Keratinocyte (primary cell): ENCODE results near the gene MAMDC2. TPM values are rescaled to one million over a fixed set of nuclear protein-coding genes. Genes with fewer than 3 reads are reported as not detected.
A peak's percentile ranks its signal among the peaks of the same experiment; 100 is the strongest.

ENCODE experiments used
- DNase-seq: peaks from one replicate; pipeline ENCODE4 v3.0.0-alpha.2; 2011; ENCODE audit warnings: low read depth, missing footprints, low spot score
- FAIRE-seq: peaks from 2 replicates; lab custom pipeline; 2011; peaks lifted over from hg19 to GRCh38; lab: Jason Lieb, UNC
- H2AFZ ChIP-seq: 2 replicates; pipeline ENCODE4 v1.6.0; 2012; ENCODE audit warnings: low read length, control low read depth, inconsistent platforms; ENCODE audit not compliant: control insufficient read depth
- H3K27ac ChIP-seq: 2 replicates; pipeline ENCODE4 v1.5.1; 2011; ENCODE audit warnings: low read length; ENCODE audit not compliant: control insufficient read depth, insufficient read depth
- H3K27me3 ChIP-seq: 3 replicates; pipeline ENCODE4 v1.6.0; 2011; ENCODE audit warnings: low read length; ENCODE audit not compliant: control insufficient read depth, insufficient read depth; ENCODE audit errors: extremely low read depth
- H3K36me3 ChIP-seq, 2 experiments: 2 replicates in 1 of 2; 3 replicates in 1 of 2; pipeline ENCODE4 v1.5.1; 2011; ENCODE audit warnings: low read length in 2 of 2, mild to moderate bottlenecking in 1 of 2; ENCODE audit not compliant: control insufficient read depth in 2 of 2, insufficient read depth in 2 of 2; ENCODE audit errors: extremely low read depth in 1 of 2
- H3K4me1 ChIP-seq: 3 replicates; pipeline ENCODE4 v1.5.1; 2011; ENCODE audit warnings: low read length; ENCODE audit not compliant: control insufficient read depth, insufficient read depth; ENCODE audit errors: extremely low read depth
- H3K4me2 ChIP-seq: 3 replicates; pipeline ENCODE4 v1.6.0; 2011; ENCODE audit warnings: low read depth, low read length; ENCODE audit not compliant: control insufficient read depth, insufficient read depth; ENCODE audit errors: extremely low read depth
- H3K4me3 ChIP-seq, 3 experiments: fragments of 200-600 bp in 1 of 3; sonication (generic) in 1 of 3; 2 replicates in 2 of 3; 3 replicates in 1 of 3; pipeline ENCODE4 v1.5.1; 2011 to 2016; ENCODE audit warnings: low read length in 3 of 3, mild to moderate bottlenecking in 3 of 3, control low read depth in 2 of 3, inconsistent platforms in 1 of 3, low read depth in 1 of 3, mixed read lengths in 1 of 3, mixed run types in 1 of 3, moderate library complexity in 1 of 3; ENCODE audit not compliant: control insufficient read depth in 2 of 3, insufficient read depth in 2 of 3; ENCODE audit errors: extremely low read depth in 1 of 3
- H3K79me2 ChIP-seq: 2 replicates; pipeline ENCODE4 v1.6.0; 2012; ENCODE audit warnings: low read length; ENCODE audit not compliant: control insufficient read depth, insufficient read depth
- H3K9ac ChIP-seq: 3 replicates; pipeline ENCODE4 v1.6.0; 2011; ENCODE audit warnings: low read length; ENCODE audit not compliant: control insufficient read depth, insufficient read depth; ENCODE audit errors: extremely low read depth
- H3K9me1 ChIP-seq: 3 replicates; pipeline ENCODE4 v1.6.0; 2011; ENCODE audit warnings: low read length; ENCODE audit not compliant: control insufficient read depth, insufficient read depth; ENCODE audit errors: extremely low read depth
- H3K9me3 ChIP-seq: 2 replicates; pipeline ENCODE4 v1.5.1; 2012; ENCODE audit warnings: low read depth, low read length; ENCODE audit not compliant: control insufficient read depth
- H4K20me1 ChIP-seq: 3 replicates; pipeline ENCODE4 v1.6.0; 2011; ENCODE audit warnings: low read length; ENCODE audit not compliant: control insufficient read depth, insufficient read depth; ENCODE audit errors: extremely low read depth
- CTCF ChIP-seq, 3 experiments: IDR thresholded peaks in 1 of 3; conservative IDR thresholded peaks in 1 of 3; optimal IDR thresholded peaks in 1 of 3; 2 replicates in 2 of 3; 3 replicates in 1 of 3; pipeline versions ENCODE3 to v1.5.1; 2011; ENCODE audit warnings: low read length in 3 of 3, mild to moderate bottlenecking in 3 of 3, moderate library complexity in 2 of 3, control low read depth in 1 of 3, inconsistent platforms in 1 of 3; ENCODE audit not compliant: insufficient read depth in 2 of 3; ENCODE audit errors: extremely low read depth in 1 of 3
- EZH2 ChIP-seq: IDR thresholded peaks from one replicate; pipeline ENCODE4 v1.6.1; 2012; ENCODE audit warnings: inconsistent platforms, mild to moderate bottlenecking, low read length, moderate library complexity
- dilution Hi-C: fragments of 300-500 bp; cut with MboI; formaldehyde crosslinking; loops from one replicate; pipeline ENCODE4 v1.7.0; 2020; ENCODE audit warnings: low sequenced_read_pairs; ENCODE audit not compliant: extremely low pct_ligation_motif_present
- polyA plus RNA-seq, 5 experiments: library from polyadenylated mRNA; depleted of rRNA in 3 of 5; stranded (reverse) in 3 of 5; stranded (forward) in 1 of 5; unstranded in 1 of 5; fragments of >200 nt; gene quantifications; 1 replicate in 1 of 5; 2 replicates in 3 of 5; 3 replicates in 1 of 5; pipeline versions ENCODE4 v1.2.1 to v1.2.3, GENCODE V29; 2011 to 2012; ENCODE audit warnings: missing spikeins in 2 of 5, low read depth in 1 of 5, low replicate concordance in 1 of 5

MAMDC2 gene
- polyA plus RNA-seq, 1 donor (not counting 4 experiments of a cell fraction or from before 2014, with no cell fraction given): 4.2 TPM

DNA sequence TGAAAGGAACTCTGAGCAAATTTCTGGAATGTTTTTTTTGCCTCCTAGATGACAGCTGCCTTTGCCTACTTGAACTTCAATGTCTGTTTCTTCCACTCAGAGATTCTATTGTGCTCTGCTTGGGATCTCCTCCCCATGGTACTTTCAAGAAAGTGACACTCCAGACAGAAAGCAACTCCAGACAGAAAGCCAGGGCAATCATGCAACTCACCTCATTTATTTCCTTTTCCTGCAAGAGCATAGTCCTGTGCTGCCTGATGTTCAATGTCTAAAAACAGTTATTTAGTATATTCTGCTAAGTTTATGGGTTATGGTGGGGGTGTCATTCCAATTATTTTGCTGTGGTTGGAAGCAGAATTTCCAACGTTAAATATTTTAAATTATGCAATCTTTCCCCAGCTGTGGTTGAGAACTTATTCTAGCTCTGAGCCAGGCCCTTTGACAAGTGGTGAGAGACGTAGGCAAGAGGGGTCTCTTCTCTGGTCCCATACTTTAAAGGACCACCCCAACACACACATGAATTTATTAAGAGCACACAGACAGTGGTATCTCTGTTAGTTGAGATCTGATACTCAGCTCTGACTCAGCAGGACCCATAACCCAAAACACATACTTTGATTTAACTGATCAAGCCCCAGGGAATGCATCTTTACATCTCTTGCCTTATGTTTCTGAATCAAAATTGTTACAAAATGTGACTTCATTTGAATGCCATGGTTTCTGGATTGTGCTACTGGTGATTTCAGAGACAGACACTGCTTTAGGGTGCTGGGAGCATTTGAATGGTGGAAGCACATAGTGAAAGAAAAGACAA, 39.5 kb upstream of the MAMDC2 start:
- Histone ChIP-seq H3K9me3 (no peaks in the 10 kb centered on the region), H3K27ac (no peak overlapping the region), H3K4me2 (no peak overlapping the region), H3K4me1 (no peaks in the 10 kb centered on the region), H3K27me3 (no peaks in the 10 kb centered on the region), H3K36me3 (no peaks in the 10 kb centered on the region), H3K79me2 (no peaks in the 10 kb centered on the region), H4K20me1 (no peaks in the 10 kb centered on the region), H3K9me1 (no peaks in the 10 kb centered on the region), H3K9ac (no peak overlapping the region), H2AFZ (no peak overlapping the region), H3K4me3 (no peak overlapping the region)
- dilution Hi-C loops: no loop called here
- TF ChIP-seq EZH2: no peak
- no peak for TF ChIP-seq CTCF (optimal IDR thresholded peaks at IDR 0.05 in 1 of 3, IDR thresholded peaks at IDR 0.05 in 1 of 3, conservative IDR thresholded peaks at IDR 0.05 in 1 of 3; ENCODE audit: extremely low read depth in 1 of 3, insufficient read depth in 2 of 3, low read length in 3 of 3)
- FAIRE-seq (peak; percentile 67), DNase-seq (no peak)

DNA sequence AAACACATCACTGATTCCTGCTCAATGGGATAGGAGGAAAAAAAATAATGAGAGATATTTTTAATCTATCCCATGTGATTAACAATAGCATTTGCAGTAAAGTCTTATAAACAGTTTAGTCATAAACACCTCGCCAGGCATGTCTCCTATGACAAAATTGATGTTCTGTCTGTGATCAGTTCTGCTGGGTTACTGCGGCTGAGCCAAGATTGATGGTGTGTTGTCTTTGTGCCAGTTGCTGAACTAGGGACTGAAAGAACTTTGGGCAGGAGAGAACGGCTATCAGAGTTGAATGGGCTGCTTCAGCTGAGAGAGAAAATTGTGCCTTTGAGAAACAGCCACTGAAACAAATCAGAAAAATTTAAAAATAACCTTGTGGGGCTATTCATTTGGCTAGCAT, 37.3 kb upstream of the MAMDC2 start:
- Histone ChIP-seq H3K4me3 (no peak overlapping the region), H4K20me1 (no peaks in the 10 kb centered on the region), H3K27me3 (no peaks in the 10 kb centered on the region), H2AFZ (peak overlapping the region; percentile 17), H3K9me1 (no peaks in the 10 kb centered on the region), H3K36me3 (no peaks in the 10 kb centered on the region), H3K9me3 (no peaks in the 10 kb centered on the region), H3K9ac (no peak overlapping the region), H3K27ac (no peak overlapping the region), H3K79me2 (no peaks in the 10 kb centered on the region), H3K4me1 (no peaks in the 10 kb centered on the region), H3K4me2 (no peak overlapping the region)
- FAIRE-seq: no peak
- DNase-seq: no peak
- dilution Hi-C loops: no loop called here
- no peak for TF ChIP-seq CTCF (optimal IDR thresholded peaks at IDR 0.05 in 1 of 3, IDR thresholded peaks at IDR 0.05 in 1 of 3, conservative IDR thresholded peaks at IDR 0.05 in 1 of 3; ENCODE audit: extremely low read depth in 1 of 3, insufficient read depth in 2 of 3, low read length in 3 of 3)
- no peak for TF ChIP-seq EZH2
